Liver (tissue), 9 donors: ENCODE measurements around the gene CES1. TPM values are rescaled to one million over a fixed set of nuclear protein-coding genes. Genes with fewer than 3 reads are reported as not detected.

Source experiments
- DNase-seq: peaks from one replicate; pipeline ENCODE4 v3.0.0-alpha.2; 2017; ENCODE audit warnings: low spot score
- H3K27ac ChIP-seq, 2 donors: one replicate each; pipeline ENCODE4 v1.7.0; 2013; ENCODE audit warnings: inconsistent platforms in 2 of 2, low read length in 2 of 2, control low read depth in 1 of 2, low read depth in 1 of 2, mild to moderate bottlenecking in 1 of 2
- H3K27me3 ChIP-seq, 4 donors: one replicate each; pipeline versions ENCODE4 v1.6.1 to v1.7.0; 2013; ENCODE audit warnings: low read length in 3 of 4, inconsistent platforms in 1 of 4, mild to moderate bottlenecking in 1 of 4, moderate library complexity in 1 of 4; ENCODE audit not compliant: control insufficient read depth in 4 of 4, insufficient read depth in 4 of 4
- H3K36me3 ChIP-seq, 4 donors: one replicate each; pipeline versions ENCODE4 v1.6.1 to v1.7.0; 2013; ENCODE audit warnings: low read length in 3 of 4, mild to moderate bottlenecking in 3 of 4, low read depth in 1 of 4, moderate library complexity in 1 of 4; ENCODE audit not compliant: control insufficient read depth in 4 of 4, insufficient read depth in 3 of 4
- H3K4me1 ChIP-seq, 4 donors: one replicate each; pipeline versions ENCODE4 v1.6.1 to v1.7.0; 2013; ENCODE audit warnings: low read length in 3 of 4, mild to moderate bottlenecking in 3 of 4, moderate library complexity in 1 of 4; ENCODE audit not compliant: control insufficient read depth in 4 of 4, insufficient read depth in 4 of 4
- H3K4me3 ChIP-seq, 3 donors: one replicate each; pipeline versions ENCODE4 v1.6.1 to v1.7.0; 2013; ENCODE audit warnings: low read length in 3 of 3, control low read depth in 1 of 3, low read depth in 1 of 3, mild to moderate bottlenecking in 1 of 3
- H3K9ac ChIP-seq, 2 donors: one replicate each; pipeline ENCODE4 v1.7.0; 2013; ENCODE audit warnings: low read length in 2 of 2, mild to moderate bottlenecking in 2 of 2, moderate library complexity in 2 of 2, control low read depth in 1 of 2, low read depth in 1 of 2
- H3K9me3 ChIP-seq, 4 donors: one replicate each; pipeline versions ENCODE4 v1.6.1 to v1.7.0; 2013; ENCODE audit warnings: low read length in 3 of 4; ENCODE audit not compliant: control insufficient read depth in 4 of 4
- ATF3 ChIP-seq: IDR thresholded peaks from 2 replicates; pipeline ENCODE4 v1.6.1; 2016; ENCODE audit warnings: antibody characterized with exemption
- CTCF ChIP-seq: fragments of 150-350 bp; IDR thresholded peaks from 2 replicates; pipeline ENCODE4 v1.5.1; 2017; ENCODE audit warnings: improper control_type of control experiment, low read depth, low read length; ENCODE audit not compliant: missing input control
- EGR1 ChIP-seq, 2 donors: IDR thresholded peaks; 2 replicates each; pipeline ENCODE4 v1.6.1; 2016 to 2018; ENCODE audit warnings: antibody characterized with exemption in 2 of 2, low read depth in 2 of 2
- FOXA1 ChIP-seq: IDR thresholded peaks from 2 replicates; pipeline ENCODE4 v1.6.1; 2016; ENCODE audit warnings: antibody characterized with exemption
- FOXA2 ChIP-seq: IDR thresholded peaks from 2 replicates; pipeline ENCODE4 v1.6.1; 2016; ENCODE audit warnings: antibody characterized with exemption
- GABPA ChIP-seq, 2 donors: IDR thresholded peaks in 1 of 2; conservative IDR thresholded peaks in 1 of 2; 2 replicates each; pipeline ENCODE4 v1.6.1; 2016; ENCODE audit warnings: antibody characterized with exemption in 2 of 2, mild to moderate bottlenecking in 1 of 2, moderate library complexity in 1 of 2
- HNF4A ChIP-seq, 2 donors: conservative IDR thresholded peaks; 2 replicates each; pipeline ENCODE4 v1.6.1; 2016; ENCODE audit warnings: antibody characterized with exemption in 2 of 2, mild to moderate bottlenecking in 2 of 2
- HNF4G ChIP-seq: IDR thresholded peaks from 2 replicates; pipeline ENCODE4 v1.6.1; 2016; ENCODE audit warnings: antibody characterized with exemption
- JUND ChIP-seq, 2 donors: IDR thresholded peaks; 2 replicates each; pipeline ENCODE4 v1.6.1; 2016; ENCODE audit warnings: antibody characterized with exemption in 2 of 2
- MAX ChIP-seq: IDR thresholded peaks from 2 replicates; pipeline ENCODE4 v1.6.1; 2016; ENCODE audit warnings: antibody characterized with exemption
- NR2F2 ChIP-seq: IDR thresholded peaks from 2 replicates; pipeline ENCODE4 v1.6.1; 2016; ENCODE audit warnings: antibody characterized with exemption
- RAD21 ChIP-seq, 2 donors: IDR thresholded peaks; 2 replicates each; pipeline ENCODE4 v1.6.1; 2016; ENCODE audit warnings: antibody characterized with exemption in 2 of 2, mild to moderate bottlenecking in 2 of 2
- REST ChIP-seq: IDR thresholded peaks from 2 replicates; pipeline ENCODE4 v1.6.1; 2016; ENCODE audit warnings: antibody characterized with exemption, mild to moderate bottlenecking
- RXRA ChIP-seq, 2 donors: IDR thresholded peaks; 2 replicates each; pipeline ENCODE4 v1.6.1; 2017 to 2018; ENCODE audit warnings: antibody characterized with exemption in 2 of 2, mild to moderate bottlenecking in 1 of 2
- SP1 ChIP-seq: IDR thresholded peaks from 2 replicates; pipeline ENCODE4 v1.6.1; 2018; ENCODE audit warnings: antibody characterized with exemption, mild to moderate bottlenecking
- TAF1 ChIP-seq: conservative IDR thresholded peaks from 2 replicates; pipeline ENCODE4 v1.6.1; 2016; ENCODE audit warnings: antibody characterized with exemption, mild to moderate bottlenecking
- YY1 ChIP-seq: IDR thresholded peaks from 2 replicates; pipeline ENCODE4 v1.6.1; 2016; ENCODE audit warnings: antibody characterized with exemption, mild to moderate bottlenecking
- ZBTB33 ChIP-seq: IDR thresholded peaks from 2 replicates; pipeline ENCODE4 v1.6.1; 2016; ENCODE audit warnings: antibody characterized with exemption
- WGBS: extraction: QIAGEN DNeasy Blood & Tissue Kit; methylation state at CpG from one replicate; pipeline ENCODE4 v1.1.7; 2013; 5-methylcytosine and 5-hydroxymethylcytosine counted together
- polyA plus RNA-seq, 2 donors: library from polyadenylated mRNA; stranded (reverse) in 1 of 2; unstranded in 1 of 2; fragments of 200-250 nt in 1 of 2; fragments of >200 nt in 1 of 2; fragmentation: Nextera tagmentation in 1 of 2; extraction: Ambion mirVana in 1 of 2; gene quantifications; one replicate each; pipeline versions ENCODE4 v1.2.1 to v1.2.3, GENCODE V29; 2013 to 2015
- total RNA-seq, 2 donors: library from RNA; depleted of rRNA; stranded (reverse); fragments of >200 nt; gene quantifications; one replicate each; pipeline ENCODE4 v1.2.3, GENCODE V29; 2014
- donor health status: healthy.
- donor health status: healthy.
- donor health status: healthy.
- donor health status: healthy.
- donor health status: healthy.

The CES1 gene
- total and polyA plus RNA-seq, 4 donors = 8.4 to 1,773 (median 546) TPM

GRCh38 chr16:55812951-55813350 lies 19.9 kb downstream of the CES1 start:
- DNase-seq = no peak
- no peaks in the 10 kb centered on the region for H3K27me3 ChIP-seq
- WGBS = 51% methylated on average over 2 of the region's 2 CpGs
- no peak overlapping the region for H3K9ac ChIP-seq
- H3K4me1 ChIP-seq = no peaks in the 10 kb centered on the region
- peaks cover 8 to 66% (median 49%) of the 10 kb centered on the region in 4 donors for H3K36me3 ChIP-seq
- no peak overlapping the region for H3K27ac ChIP-seq
- no peak for TF ChIP-seq SP1
- no peaks in the 10 kb centered on the region for H3K9me3 ChIP-seq
- no peak overlapping the region for H3K4me3 ChIP-seq

GRCh38 chr16:55811811-55812210 lies 21.1 kb downstream of the CES1 start:
- WGBS = 69% methylated on average over 4 of the region's 4 CpGs
- no peak for DNase-seq

More at GRCh38 chr16:55811811-55812210, 21.1 kb downstream of the CES1 start:
- H3K4me3 ChIP-seq = no peak overlapping the region
- no peak overlapping the region for H3K9ac ChIP-seq
- peaks cover 7 to 54% (median 40%) of the 10 kb centered on the region in 4 donors for H3K36me3 ChIP-seq
- no peaks in the 10 kb centered on the region for H3K27me3 ChIP-seq
- TF ChIP-seq ZBTB33 (no peak), GABPA (IDR thresholded peaks at IDR 0.05 in 1 of 2, conservative IDR thresholded peaks at IDR 0.05 in 1 of 2) (no peak), NR2F2 (no peak), FOXA1 (no peak), FOXA2 (no peak), EGR1 (IDR thresholded peaks at IDR 0.05; ENCODE audit: low read depth in 2 of 2) (no peak), HNF4A (conservative IDR thresholded peaks at IDR 0.05) (no peak), RAD21 (IDR thresholded peaks at IDR 0.05) (no peak), TAF1 (no peak), CTCF (no peak), SP1 (no peak), MAX (no peak), REST (no peak), HNF4G (no peak), JUND (IDR thresholded peaks at IDR 0.05) (no peak), YY1 (no peak), ATF3 (no peak), RXRA (IDR thresholded peaks at IDR 0.05) (no peak)
- no peaks in the 10 kb centered on the region for H3K9me3 ChIP-seq
- H3K4me1 ChIP-seq = no peaks in the 10 kb centered on the region
- H3K27ac ChIP-seq = no peak overlapping the region
